GM23338 (cell line): ENCODE results near the gene THADA. TPM values are rescaled to one million over a fixed set of nuclear protein-coding genes. Genes with fewer than 3 reads are reported as not detected.

ENCODE experiments used
- ATAC-seq: fragments of 200-7000 bp; cut with Tn5 transposase; 3 replicates; pipeline ENCODE4 v1.9.1; 2020
- DNase-seq: peaks from one replicate; pipeline ENCODE4 v3.0.0-alpha.2; 2015; ENCODE audit warnings: low spot score
- H2AFZ ChIP-seq: fragments of 200-600 bp; sonication (generic); 2 replicates; pipeline ENCODE4 v1.8.0; 2016; ENCODE audit warnings: antibody characterized with exemption, mild to moderate bottlenecking, moderate library complexity
- H3F3A ChIP-seq: fragments of 200-600 bp; sonication (generic); replicated peaks from 2 replicates; pipeline ENCODE4 v1.8.0; 2017; ENCODE audit warnings: antibody characterized with exemption, mixed run types, low read depth
- H3K27ac ChIP-seq: fragments of 200-600 bp; sonication (generic); 2 replicates; pipeline ENCODE4 v1.6.1; 2016; ENCODE audit warnings: low read depth
- H3K27me3 ChIP-seq: fragments of 200-600 bp; sonication (generic); 2 replicates; pipeline ENCODE4 v1.8.0; 2016; ENCODE audit warnings: mild to moderate bottlenecking, mixed run types, moderate library complexity; ENCODE audit not compliant: insufficient read depth
- H3K36me3 ChIP-seq: fragments of 200-600 bp; sonication (generic); 2 replicates; pipeline ENCODE4 v1.8.0; 2016; ENCODE audit warnings: mild to moderate bottlenecking; ENCODE audit not compliant: insufficient read depth
- H3K4me1 ChIP-seq: fragments of 200-600 bp; sonication (generic); 2 replicates; pipeline ENCODE4 v1.8.0; 2016; ENCODE audit warnings: mild to moderate bottlenecking, moderate library complexity; ENCODE audit not compliant: insufficient read depth
- H3K4me2 ChIP-seq: fragments of 200-600 bp; sonication (generic); 2 replicates; pipeline ENCODE4 v1.7.1; 2017; ENCODE audit warnings: mixed run types
- H3K4me3 ChIP-seq: fragments of 200-600 bp; sonication (generic); 2 replicates; pipeline ENCODE4 v1.6.1; 2016; ENCODE audit warnings: mixed run types
- H3K79me2 ChIP-seq: fragments of 200-600 bp; sonication (generic); replicated peaks from 2 replicates; pipeline ENCODE4 v1.8.0; 2017; ENCODE audit warnings: mild to moderate bottlenecking; ENCODE audit not compliant: insufficient read depth
- H3K9me2 ChIP-seq: fragments of 200-600 bp; sonication (generic); 2 replicates; pipeline ENCODE4 v1.8.0; 2017; ENCODE audit not compliant: insufficient read depth
- H4K20me1 ChIP-seq: fragments of 200-600 bp; sonication (generic); replicated peaks from 2 replicates; pipeline ENCODE4 v1.8.0; 2017; ENCODE audit warnings: mild to moderate bottlenecking; ENCODE audit not compliant: insufficient read depth
- H3K27ac Mint-ChIP-seq: 2 replicates; pipeline ENCODE4 v1.8.0; 2020; ENCODE audit warnings: inconsistent platforms, mild to moderate bottlenecking, moderate library complexity, mixed read lengths
- H3K27me3 Mint-ChIP-seq: 3 replicates; pipeline ENCODE4 v1.8.0; 2022; ENCODE audit warnings: low read depth, mild to moderate bottlenecking, moderate library complexity, mixed read lengths, inconsistent platforms; ENCODE audit not compliant: insufficient read depth, poor library complexity
- H3K36me3 Mint-ChIP-seq: 3 replicates; pipeline ENCODE4 v1.8.0; 2021; ENCODE audit warnings: low read depth, mild to moderate bottlenecking, inconsistent platforms, moderate library complexity, mixed read lengths
- H3K4me1 Mint-ChIP-seq: 3 replicates; pipeline ENCODE4 v1.8.0; 2020; ENCODE audit warnings: mild to moderate bottlenecking, inconsistent platforms, mixed read lengths
- H3K4me3 Mint-ChIP-seq: 3 replicates; pipeline ENCODE4 v1.8.0; 2021; ENCODE audit warnings: moderate library complexity, mild to moderate bottlenecking, inconsistent platforms, mixed read lengths
- H3K9me3 Mint-ChIP-seq: 3 replicates; pipeline ENCODE4 v1.8.0; 2020; ENCODE audit warnings: moderate library complexity, mild to moderate bottlenecking, inconsistent platforms, mixed read lengths
- CREB1 ChIP-seq: fragments of 250-450 bp; sonication (Bioruptor Pico); IDR thresholded peaks from 2 replicates; pipeline ENCODE4 v1.5.0; 2020; ENCODE audit warnings: low read depth, mild to moderate bottlenecking, moderate library complexity
- CTCF ChIP-seq, 2 experiments: fragments of 200-600 bp in 1 of 2; sonication (generic) in 1 of 2; conservative IDR thresholded peaks; 2 replicates each; pipeline versions ENCODE4 v1.5.1 to v1.6.1; 2016 to 2017; ENCODE audit warnings: antibody characterized with exemption in 2 of 2, low read depth in 2 of 2, mild to moderate bottlenecking in 2 of 2, moderate library complexity in 1 of 2
- ETS1 ChIP-seq: IDR thresholded peaks from 2 replicates; pipeline ENCODE4 v1.6.1; 2016; ENCODE audit warnings: antibody characterized with exemption
- EZH2 ChIP-seq: fragments of 200-600 bp; sonication (generic); IDR thresholded peaks from one replicate; pipeline ENCODE4 v1.8.0; 2017; ENCODE audit warnings: antibody characterized with exemption, mild to moderate bottlenecking, low read depth; ENCODE audit not compliant: unreplicated experiment
- EZH2phosphoT487 ChIP-seq: fragments of 200-600 bp; sonication (generic); IDR thresholded peaks from one replicate; pipeline ENCODE4 v1.8.1; 2018; ENCODE audit warnings: antibody characterized with exemption; ENCODE audit not compliant: unreplicated experiment
- JUNB ChIP-seq: IDR thresholded peaks from one replicate; pipeline ENCODE4 v1.6.1; 2016; ENCODE audit warnings: antibody characterized with exemption; ENCODE audit not compliant: unreplicated experiment
- POLR2AphosphoS5 ChIP-seq: IDR thresholded peaks from 2 replicates; pipeline ENCODE4 v1.6.1; 2016; ENCODE audit warnings: antibody characterized with exemption, low read depth
- STAT1 ChIP-seq: IDR thresholded peaks from one replicate; pipeline ENCODE4 v1.6.1; 2016; ENCODE audit warnings: antibody characterized with exemption; ENCODE audit not compliant: unreplicated experiment
- ZNF114 ChIP-seq: fragments of 250-450 bp; sonication (Bioruptor Pico); IDR thresholded peaks from 2 replicates; pipeline ENCODE4 v1.5.0; 2020; ENCODE audit warnings: mild to moderate bottlenecking, moderate library complexity
- polyA plus RNA-seq: library from polyadenylated mRNA; unstranded; fragments of >200 nt; fragmentation: Nextera tagmentation; extraction: Ambion mirVana; gene quantifications from 2 replicates; pipeline ENCODE4 v1.2.1, GENCODE V29; 2016
- total RNA-seq: library from RNA; depleted of rRNA; stranded (reverse); fragments of >200 nt; shearing (Covaris generic); gene quantifications from 2 replicates; pipeline ENCODE4 v1.2.3, GENCODE V29; 2014
- TF ChIP-seq, protein P1 (sequence below): IDR thresholded peaks from one replicate; pipeline ENCODE4 v1.6.1; 2018; ENCODE audit warnings: antibody characterized with exemption; ENCODE audit not compliant: unreplicated experiment

THADA gene
- total and polyA plus RNA-seq, 2 experiments from 2014 or later = 17.0 to 30.7 TPM

- Histone ChIP-seq H3K36me3 (no peaks in the 10 kb centered on the region), H3K4me2 (no peak overlapping the region), H2AFZ (no peak overlapping the region), H3K9me2 (no peaks in the 10 kb centered on the region), H3F3A (no peaks in the 10 kb centered on the region), H3K4me1 (no peaks in the 10 kb centered on the region), H4K20me1 (no peaks in the 10 kb centered on the region), H3K27ac (no peak overlapping the region), H3K79me2 (no peaks in the 10 kb centered on the region), H3K4me3 (no peak overlapping the region), H3K27me3 (no peaks in the 10 kb centered on the region)
- Mint-ChIP-seq H3K9me3 (no peaks in the 10 kb centered on the region), H3K4me1 (no peaks in the 10 kb centered on the region), H3K36me3 (no peaks in the 10 kb centered on the region), H3K4me3 (no peak overlapping the region), H3K27me3 (peaks cover 2% of the 10 kb centered on the region), H3K27ac (no peak overlapping the region)
- ATAC-seq = no peak
- TF ChIP-seq EZH2phosphoT487 (no peak), CTCF (conservative IDR thresholded peaks at IDR 0.05; ENCODE audit: low read depth in 2 of 2) (no peak), POLR2AphosphoS5 (no peak)
- no peak for DNase-seq
Observed at GRCh38 chr2:43619511-43619910, 23.7 kb upstream of the THADA start.

DNA sequence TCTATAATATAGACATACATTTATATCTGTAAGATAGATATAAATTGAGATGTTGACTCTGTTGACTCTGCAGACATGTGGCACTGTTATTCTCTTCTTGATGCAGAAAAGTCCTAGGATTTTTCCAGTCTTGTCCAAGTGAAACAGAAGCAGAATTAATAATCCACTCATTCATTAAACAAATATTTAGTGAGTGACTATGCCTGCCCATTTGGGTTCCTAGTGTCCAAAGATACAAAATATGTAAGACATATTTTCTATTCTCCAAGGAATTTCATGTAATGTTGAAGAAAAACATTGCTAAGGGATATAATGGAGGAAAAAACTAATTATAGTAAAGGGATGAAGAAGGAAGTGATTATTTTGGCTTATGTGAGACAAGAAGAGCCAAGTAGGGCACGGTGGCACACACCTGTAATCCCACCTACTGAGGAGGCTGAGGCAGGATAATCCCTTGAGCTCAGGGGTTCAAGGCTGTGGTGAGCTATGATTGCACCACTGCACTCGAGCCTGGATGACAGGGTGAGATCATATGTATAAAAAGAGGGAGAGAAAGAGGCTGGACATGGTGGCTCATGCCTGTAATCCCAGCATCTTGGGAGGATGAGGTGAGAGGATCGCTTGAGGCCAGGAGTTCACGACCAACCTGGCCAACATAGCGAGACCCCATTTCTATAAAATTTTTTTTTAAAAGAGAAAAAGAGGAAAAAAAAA, 21.3 kb upstream of the THADA start:
- Histone ChIP-seq H3K27ac (no peak overlapping the region), H3F3A (no peaks in the 10 kb centered on the region), H2AFZ (no peak overlapping the region), H3K4me3 (no peak overlapping the region), H3K4me1 (peaks cover 6% of the 10 kb centered on the region), H3K36me3 (no peaks in the 10 kb centered on the region), H3K79me2 (no peaks in the 10 kb centered on the region), H3K9me2 (no peaks in the 10 kb centered on the region), H3K27me3 (no peaks in the 10 kb centered on the region), H4K20me1 (no peaks in the 10 kb centered on the region), H3K4me2 (no peak overlapping the region)
- Mint-ChIP-seq H3K27me3 (peaks cover 2% of the 10 kb centered on the region), H3K4me1 (peaks cover 2% of the 10 kb centered on the region; the same call in 2 of the 3 replicates), H3K36me3 (no peaks in the 10 kb centered on the region), H3K27ac (no peak overlapping the region), H3K9me3 (no peaks in the 10 kb centered on the region), H3K4me3 (no peak overlapping the region)
- TF ChIP-seq, protein P1, sequence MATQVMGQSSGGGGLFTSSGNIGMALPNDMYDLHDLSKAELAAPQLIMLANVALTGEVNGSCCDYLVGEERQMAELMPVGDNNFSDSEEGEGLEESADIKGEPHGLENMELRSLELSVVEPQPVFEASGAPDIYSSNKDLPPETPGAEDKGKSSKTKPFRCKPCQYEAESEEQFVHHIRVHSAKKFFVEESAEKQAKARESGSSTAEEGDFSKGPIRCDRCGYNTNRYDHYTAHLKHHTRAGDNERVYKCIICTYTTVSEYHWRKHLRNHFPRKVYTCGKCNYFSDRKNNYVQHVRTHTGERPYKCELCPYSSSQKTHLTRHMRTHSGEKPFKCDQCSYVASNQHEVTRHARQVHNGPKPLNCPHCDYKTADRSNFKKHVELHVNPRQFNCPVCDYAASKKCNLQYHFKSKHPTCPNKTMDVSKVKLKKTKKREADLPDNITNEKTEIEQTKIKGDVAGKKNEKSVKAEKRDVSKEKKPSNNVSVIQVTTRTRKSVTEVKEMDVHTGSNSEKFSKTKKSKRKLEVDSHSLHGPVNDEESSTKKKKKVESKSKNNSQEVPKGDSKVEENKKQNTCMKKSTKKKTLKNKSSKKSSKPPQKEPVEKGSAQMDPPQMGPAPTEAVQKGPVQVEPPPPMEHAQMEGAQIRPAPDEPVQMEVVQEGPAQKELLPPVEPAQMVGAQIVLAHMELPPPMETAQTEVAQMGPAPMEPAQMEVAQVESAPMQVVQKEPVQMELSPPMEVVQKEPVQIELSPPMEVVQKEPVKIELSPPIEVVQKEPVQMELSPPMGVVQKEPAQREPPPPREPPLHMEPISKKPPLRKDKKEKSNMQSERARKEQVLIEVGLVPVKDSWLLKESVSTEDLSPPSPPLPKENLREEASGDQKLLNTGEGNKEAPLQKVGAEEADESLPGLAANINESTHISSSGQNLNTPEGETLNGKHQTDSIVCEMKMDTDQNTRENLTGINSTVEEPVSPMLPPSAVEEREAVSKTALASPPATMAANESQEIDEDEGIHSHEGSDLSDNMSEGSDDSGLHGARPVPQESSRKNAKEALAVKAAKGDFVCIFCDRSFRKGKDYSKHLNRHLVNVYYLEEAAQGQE = no peak
- no peak for TF ChIP-seq EZH2phosphoT487
- TF ChIP-seq POLR2AphosphoS5 = no peak
- TF ChIP-seq ZNF114 (CRISPR knock-in tag) = no peak
- TF ChIP-seq ETS1 = no peak
- no peak for TF ChIP-seq EZH2
- TF ChIP-seq JUNB = no peak
- no peak for TF ChIP-seq CREB1 (CRISPR knock-in tag)
- no peak for TF ChIP-seq STAT1
- ATAC-seq (no peak), DNase-seq (no peak)
